GM12878 (cell line): ENCODE results near the gene FGGY. TPM values are rescaled to one million over a fixed set of nuclear protein-coding genes. Genes with fewer than 3 reads are reported as not detected.

Experiments
- ATAC-seq: fragments of 200-7000 bp; cut with Tn5 transposase; 3 replicates; pipeline ENCODE4 v1.9.1; 2020; ENCODE audit warnings: mild to moderate bottlenecking, moderate library complexity
- BruUV-seq: library from RNA; stranded (reverse); fragments of 400-500 nt; replicated peaks from 2 replicates; lab custom pipeline; 2021; lab: Mats Ljungman, UMichigan
- CTCF ChIA-PET: fragments of 300-600 bp; sonication (Branson Sonifier 250); formaldehyde crosslinking; extraction: SDS; loops from one replicate; lab custom pipeline; 2021; ENCODE audit warnings: inconsistent platforms; lab: Yijun Ruan, JAX
- POLR2A ChIA-PET: fragments of 350-600 bp; formaldehyde crosslinking; extraction: SDS; loops from one replicate; lab custom pipeline; 2021; ENCODE audit warnings: inconsistent platforms; lab: Charles Lee
- RAD21 ChIA-PET: fragments of 300-600 bp; sonication (Branson Sonifier 250); formaldehyde crosslinking; loops from one replicate; lab custom pipeline; 2023; ENCODE audit warnings: antibody characterized with exemption; ENCODE audit not compliant: unreplicated experiment; lab: Charles Lee
- SMC1A ChIA-PET: fragments of 300-600 bp; sonication (Branson Sonifier 250); formaldehyde crosslinking; loops from one replicate; lab custom pipeline; 2023; ENCODE audit not compliant: unreplicated experiment, uncharacterized antibody; lab: Charles Lee
- DNase-seq: peaks from one replicate; pipeline ENCODE4 v3.0.0-alpha.2; 2011; ENCODE audit warnings: low read depth, low spot score
- FAIRE-seq: peaks from 3 replicates; lab custom pipeline; 2011; peaks lifted over from hg19 to GRCh38; lab: Jason Lieb, UNC
- H2AFZ ChIP-seq: 2 replicates; pipeline ENCODE4 v1.6.0; 2011; ENCODE audit warnings: low read depth, low read length, control low read depth; ENCODE audit not compliant: control insufficient read depth
- H3K27ac ChIP-seq: 2 replicates; pipeline ENCODE4 v1.5.1; 2011; ENCODE audit warnings: control low read depth; ENCODE audit not compliant: control insufficient read depth, insufficient read depth
- H3K27me3 ChIP-seq, 2 experiments: replicated peaks in 1 of 2; 2 replicates each; pipeline versions ENCODE4 v1.6.0 to v1.6.1; 2011; ENCODE audit warnings: low read length in 1 of 2; ENCODE audit not compliant: control insufficient read depth in 2 of 2, insufficient read depth in 2 of 2
- H3K36me3 ChIP-seq, 2 experiments: 2 replicates each; pipeline ENCODE4 v1.5.1; 2011; ENCODE audit warnings: low read length in 1 of 2; ENCODE audit not compliant: control insufficient read depth in 2 of 2, insufficient read depth in 2 of 2
- H3K4me1 ChIP-seq: 2 replicates; pipeline ENCODE4 v1.6.1; 2011; ENCODE audit warnings: mild to moderate bottlenecking, low read length, moderate library complexity, mixed read lengths; ENCODE audit not compliant: control insufficient read depth, insufficient read depth
- H3K4me2 ChIP-seq: 2 replicates; pipeline ENCODE4 v1.6.0; 2011; ENCODE audit warnings: control low read depth; ENCODE audit not compliant: control insufficient read depth, insufficient read depth
- H3K4me3 ChIP-seq: fragments of 200-600 bp; sonication (generic); 2 replicates; pipeline ENCODE4 v1.5.1; 2016
- H3K79me2 ChIP-seq: 2 replicates; pipeline ENCODE4 v1.6.0; 2011; ENCODE audit warnings: low read length; ENCODE audit not compliant: control insufficient read depth, insufficient read depth
- H3K9ac ChIP-seq: 2 replicates; pipeline ENCODE4 v1.8.0; 2011; ENCODE audit warnings: low read length, control low read depth, mixed read lengths; ENCODE audit not compliant: control insufficient read depth, insufficient read depth
- H3K9me3 ChIP-seq: replicated peaks from 3 replicates; pipeline ENCODE4 v1.5.1; 2011; ENCODE audit warnings: mild to moderate bottlenecking, low read length; ENCODE audit not compliant: control insufficient read depth, insufficient read depth
- H4K20me1 ChIP-seq: 2 replicates; pipeline ENCODE4 v1.6.0; 2011; ENCODE audit not compliant: control insufficient read depth, insufficient read depth
- BCL3 ChIP-seq: IDR thresholded peaks from 2 replicates; pipeline ENCODE4 v1.6.1; 2011; ENCODE audit warnings: borderline replicate concordance, low read depth, mild to moderate bottlenecking, moderate library complexity, low read length; ENCODE audit not compliant: insufficient read depth, poor library complexity, severe bottlenecking
- BRCA1 ChIP-seq: IDR thresholded peaks from 2 replicates; pipeline ENCODE4 v1.6.1; 2011; ENCODE audit warnings: low read depth, low read length, improper control_type of control experiment
- CBX5 ChIP-seq: sonication (generic); IDR thresholded peaks from 2 replicates; pipeline ENCODE4 v1.6.1; 2016; ENCODE audit warnings: low read depth, moderate library complexity, mild to moderate bottlenecking, inconsistent platforms
- HDAC2 ChIP-seq: fragments of 200-600 bp; sonication (generic); IDR thresholded peaks from 2 replicates; pipeline ENCODE4 v1.6.1; 2017
- IRF4 ChIP-seq: IDR thresholded peaks from 2 replicates; pipeline ENCODE4 v1.6.1; 2011; ENCODE audit warnings: low read depth, low read length
- JUND ChIP-seq: IDR thresholded peaks from 2 replicates; pipeline ENCODE4 v1.6.1; 2012; ENCODE audit warnings: low read depth, mild to moderate bottlenecking, low read length, improper control_type of control experiment, moderate library complexity
- RELB ChIP-seq: fragments of 450-650 bp; IDR thresholded peaks from 2 replicates; pipeline ENCODE4 v1.6.1; 2017; ENCODE audit warnings: low read depth, mild to moderate bottlenecking, moderate library complexity
- USF1 ChIP-seq: IDR thresholded peaks from 2 replicates; pipeline ENCODE4 v1.6.1; 2011; ENCODE audit warnings: borderline replicate concordance, low read depth, mild to moderate bottlenecking, moderate library complexity, mixed read lengths, low read length; ENCODE audit not compliant: insufficient read depth; ENCODE audit errors: extremely low read length
- ZBTB4 ChIP-seq: fragments of 450-650 bp; formaldehyde crosslinking; IDR thresholded peaks from 2 replicates; pipeline ENCODE4 v1.4.0; 2022; ENCODE audit warnings: mild to moderate bottlenecking, moderate library complexity
- ZNF592 ChIP-seq: fragments of 450-650 bp; IDR thresholded peaks from 2 replicates; pipeline ENCODE4 v1.6.1; 2017; ENCODE audit warnings: mild to moderate bottlenecking, moderate library complexity
- WGBS: methylation state at CpG from one replicate; pipeline ENCODE4 v1.1.6; 2016; ENCODE audit warnings: low lambda C conversion rate; ENCODE audit not compliant: insufficient replicate concordance, insufficient coverage; ENCODE audit errors: missing lambda C conversion rate; 5-methylcytosine and 5-hydroxymethylcytosine counted together
- in situ Hi-C: fragments of 300-500 bp; cut with MboI; formaldehyde crosslinking; loops from 9 replicates; pipeline ENCODE4 v1.14.3; 2018; ENCODE audit warnings: mixed read lengths
- intact Hi-C: fragments of 100-400 bp; cut with micrococcal nuclease; formaldehyde crosslinking; loops from one replicate; pipeline ENCODE4 v1.14.2; 2022; ENCODE audit not compliant: unreplicated experiment
- polyA plus RNA-seq, 11 experiments: library from polyadenylated mRNA; depleted of rRNA in 4 of 11; unstranded in 6 of 11; stranded (reverse) in 5 of 11; fragments of >200 nt; fragmentation: Nextera tagmentation in 4 of 11; fragmentation: Illumina TruSeq in 1 of 11; extraction: Ambion mirVana in 4 of 11; extraction: Trizol in 1 of 11; gene quantifications; 1 replicate in 1 of 11; 2 replicates in 10 of 11; pipeline versions ENCODE4 v1.2.1 to v1.2.3, GENCODE V29; 2011 to 2016; ENCODE audit warnings: inconsistent platforms in 2 of 11, missing spikeins in 2 of 11, low read depth in 1 of 11
- total RNA-seq, 4 experiments: library from RNA; depleted of rRNA in 3 of 4; stranded (reverse); fragments of >200 nt in 3 of 4; fragmentation: Illumina TruSeq in 1 of 4; extraction: Trizol in 1 of 4; gene quantifications; 2 replicates each; pipeline versions ENCODE4 v1.2.1 to v1.2.3, GENCODE V29; 2013 to 2021

The FGGY gene
- total and polyA plus RNA-seq, 10 of the 15 experiments (the other 5 are each of a cell fraction or from before 2014, with no cell fraction given): 6.2 to 11.9 (median 7.5) TPM

GRCh38 chr1:59361766-59362165 is 64.9 kb downstream of the FGGY start (continued):
- TF ChIP-seq IRF4 (no peak), CBX5 (no peak), ZNF592 (no peak), HDAC2 (no peak), BCL3 (no peak)

- no peak overlapping the region for H3K4me2 ChIP-seq
- H3K4me3 ChIP-seq: no peak overlapping the region
- ChIA-PET CTCF (no interaction called here), RAD21 (no interaction called here), POLR2A (no interaction called here), SMC1A (no interaction called here)
- no peaks in the 10 kb centered on the region for H3K4me1 ChIP-seq
- FAIRE-seq (no peak), DNase-seq (no peak), ATAC-seq (no peak)
- no peaks in the 10 kb centered on the region for H3K79me2 ChIP-seq
- in situ Hi-C loops: no loop called here
- no peaks in the 10 kb centered on the region for H3K27me3 ChIP-seq
- H4K20me1 ChIP-seq: no peaks in the 10 kb centered on the region
- H3K36me3 ChIP-seq: no peaks in the 10 kb centered on the region
- no peak overlapping the region for H3K27ac ChIP-seq
- no peaks in the 10 kb centered on the region for H3K9me3 ChIP-seq
- H3K9ac ChIP-seq: no peak overlapping the region
- intact Hi-C loops: no loop called here
- no TSS peak for BruUV-seq
- no peak overlapping the region for H2AFZ ChIP-seq
- 100% methylated on average over 2 of the region's 2 CpGs for WGBS
- TF ChIP-seq USF1 (no peak), BRCA1 (no peak), ZBTB4 (CRISPR knock-in tag) (no peak), RELB (no peak), JUND (no peak)
These were observed 67.1 kb downstream of the FGGY start for GRCh38 chr1:59364037-59364436.
